ENCODE measurements around the gene HMCN1.
"Not testable (repeated sequence)": the region's sequence is repeated elsewhere in the genome, so short reads cannot be mapped to it uniquely, and the experiment has no call there.

Gene HMCN1

GRCh38 chr1:185880779-185881333, 146.7 kb downstream of the HMCN1 start:
- Mint-ChIP-seq H3K9me3 (no peaks in the 10 kb centered on the region), H3K4me3 (no peak overlapping the region), H3K4me1 (no peaks in the 10 kb centered on the region), H3K27me3 (no peaks in the 10 kb centered on the region), H3K27ac (no peak overlapping the region)
- ATAC-seq: no peak
- no peak for DNase-seq

- DNase-seq (no peak), ATAC-seq (no peak)
- no peaks in the 10 kb centered on the region for H3K27me3 Mint-ChIP-seq
- no peak overlapping the region for H3K27ac Mint-ChIP-seq
- no peaks in the 10 kb centered on the region for H3K4me1 Mint-ChIP-seq
- H3K4me3 Mint-ChIP-seq: no peak overlapping the region
- no peaks in the 10 kb centered on the region for H3K9me3 Mint-ChIP-seq
Measured at GRCh38 chr1:185886046-185886445, 151.9 kb downstream of the HMCN1 start.

GRCh38 chr1:185886671-185887070, 152.5 kb downstream of the HMCN1 start:
- H3K27ac Mint-ChIP-seq: no peak overlapping the region
- ATAC-seq: no peak
- no peaks in the 10 kb centered on the region for H3K4me1 Mint-ChIP-seq
- no peak overlapping the region for H3K4me3 Mint-ChIP-seq
- no peaks in the 10 kb centered on the region for H3K27me3 Mint-ChIP-seq
- H3K9me3 Mint-ChIP-seq: peaks cover 0 to under 1% of the 10 kb centered on the region in 2 donors
- no peak for DNase-seq

GRCh38 chr1:185892831-185893403, 158.7 kb downstream of the HMCN1 start:
- ATAC-seq, DNase-seq, H3K27me3 Mint-ChIP-seq, H3K4me3 Mint-ChIP-seq, H3K4me1 Mint-ChIP-seq, H3K27ac Mint-ChIP-seq, H3K9me3 Mint-ChIP-seq: not testable (repeated sequence)

GRCh38 chr1:185894791-185895190, 160.6 kb downstream of the HMCN1 start:
- Mint-ChIP-seq H3K4me1 (no peaks in the 10 kb centered on the region), H3K27ac (no peak overlapping the region), H3K4me3 (no peak overlapping the region), H3K9me3 (peaks cover 4 to 6% of the 10 kb centered on the region in 2 donors), H3K27me3 (peaks cover 2% of the 10 kb centered on the region)
- no peak for DNase-seq
- no peak for ATAC-seq

- Mint-ChIP-seq H3K4me1 (no peaks in the 10 kb centered on the region), H3K9me3 (peaks cover 4 to 6% of the 10 kb centered on the region in 2 donors), H3K27me3 (peaks cover 7% of the 10 kb centered on the region), H3K27ac (no peak overlapping the region), H3K4me3 (no peak overlapping the region)
- no peak for DNase-seq
- no peak for ATAC-seq
Measured at GRCh38 chr1:185895208-185895900, 161.2 kb downstream of the HMCN1 start.

GRCh38 chr1:185896863-185897262, 162.7 kb downstream of the HMCN1 start:
- Mint-ChIP-seq H3K27ac (no peak overlapping the region), H3K4me1 (no peaks in the 10 kb centered on the region), H3K27me3 (peaks cover 7% of the 10 kb centered on the region), H3K9me3 (peaks cover 2 to 3% of the 10 kb centered on the region in 2 donors), H3K4me3 (no peak overlapping the region)
- DNase-seq (no peak), ATAC-seq (no peak)

GRCh38 chr1:185906186-185906585, 172.0 kb downstream of the HMCN1 start:
- Mint-ChIP-seq H3K4me3 (no peak overlapping the region), H3K27me3 (no peaks in the 10 kb centered on the region), H3K27ac (no peak overlapping the region), H3K9me3 (no peaks in the 10 kb centered on the region), H3K4me1 (no peaks in the 10 kb centered on the region)
- ATAC-seq (no peak), DNase-seq (no peak)

GRCh38 chr1:185907246-185907645, 173.1 kb downstream of the HMCN1 start:
- no peak overlapping the region for H3K27ac Mint-ChIP-seq
- no peaks in the 10 kb centered on the region for H3K9me3 Mint-ChIP-seq
- no peak for ATAC-seq
- H3K27me3 Mint-ChIP-seq: no peaks in the 10 kb centered on the region
- DNase-seq: no peak
- no peak overlapping the region for H3K4me3 Mint-ChIP-seq
- no peaks in the 10 kb centered on the region for H3K4me1 Mint-ChIP-seq

- no peak overlapping the region for H3K4me3 Mint-ChIP-seq
- H3K9me3 Mint-ChIP-seq: no peaks in the 10 kb centered on the region
- no peaks in the 10 kb centered on the region for H3K4me1 Mint-ChIP-seq
- H3K27me3 Mint-ChIP-seq: no peaks in the 10 kb centered on the region
- ATAC-seq (no peak), DNase-seq (no peak)
- no peak overlapping the region for H3K27ac Mint-ChIP-seq
Measured at GRCh38 chr1:185911978-185912377, 177.8 kb downstream of the HMCN1 start.

- no peaks in the 10 kb centered on the region for H3K9me3 Mint-ChIP-seq
- H3K4me3 Mint-ChIP-seq: no peak overlapping the region
- no peaks in the 10 kb centered on the region for H3K4me1 Mint-ChIP-seq
- no peak for ATAC-seq
- no peak overlapping the region for H3K27ac Mint-ChIP-seq
- no peaks in the 10 kb centered on the region for H3K27me3 Mint-ChIP-seq
- no peak for DNase-seq
Measured at GRCh38 chr1:185912504-185912903, 178.3 kb downstream of the HMCN1 start.

GRCh38 chr1:185914089-185914488, 179.9 kb downstream of the HMCN1 start:
- no peak overlapping the region for H3K4me3 Mint-ChIP-seq
- DNase-seq: no peak
- no peaks in the 10 kb centered on the region for H3K9me3 Mint-ChIP-seq
- ATAC-seq: no peak
- no peak overlapping the region for H3K27ac Mint-ChIP-seq
- H3K27me3 Mint-ChIP-seq: no peaks in the 10 kb centered on the region
- H3K4me1 Mint-ChIP-seq: no peaks in the 10 kb centered on the region

- Mint-ChIP-seq H3K4me1 (no peaks in the 10 kb centered on the region), H3K9me3 (peaks cover 0 to 4% of the 10 kb centered on the region in 2 donors), H3K27ac (no peak overlapping the region), H3K4me3 (no peak overlapping the region), H3K27me3 (no peaks in the 10 kb centered on the region)
- DNase-seq (no peak), ATAC-seq (no peak)
Measured at GRCh38 chr1:185916861-185917260, 182.7 kb downstream of the HMCN1 start.

- Mint-ChIP-seq H3K4me3 (no peak overlapping the region), H3K9me3 (peaks cover 0 to 4% of the 10 kb centered on the region in 2 donors), H3K27me3 (no peaks in the 10 kb centered on the region), H3K27ac (peak overlapping the region in 1 of 2 donors; percentile 54), H3K4me1 (no peaks in the 10 kb centered on the region)
- no peak for ATAC-seq
- DNase-seq: no peak
Measured at GRCh38 chr1:185917646-185918045, 183.5 kb downstream of the HMCN1 start.

- no peak for ATAC-seq
- Mint-ChIP-seq H3K27me3 (peaks cover 6% of the 10 kb centered on the region), H3K4me3 (no peak overlapping the region), H3K9me3 (peaks cover 0 to 4% of the 10 kb centered on the region in 2 donors), H3K4me1 (no peaks in the 10 kb centered on the region), H3K27ac (no peak overlapping the region)
- DNase-seq: no peak
Measured at GRCh38 chr1:185920602-185921001, 186.4 kb downstream of the HMCN1 start.

GRCh38 chr1:185921636-185922035, 187.4 kb downstream of the HMCN1 start:
- ATAC-seq (no peak), DNase-seq (no peak)
- Mint-ChIP-seq H3K27me3 (peaks cover 10% of the 10 kb centered on the region), H3K27ac (no peak overlapping the region), H3K4me3 (no peak overlapping the region), H3K9me3 (peaks cover 0 to 4% of the 10 kb centered on the region in 2 donors), H3K4me1 (no peaks in the 10 kb centered on the region)
